Upper lobe of left lung (tissue), 4 donors: ENCODE data around the gene RXRB.

Experiments used
- EP300 ChIP-seq, 4 donors: sonication (generic); formaldehyde crosslinking; IDR thresholded peaks; one replicate each; pipeline ENCODE4 v1.5.1; 2017; ENCODE audit warnings: antibody characterized with exemption in 4 of 4, control low read depth in 2 of 4
- POLR2A ChIP-seq, 4 donors: fragments of 450-650 bp; IDR thresholded peaks; one replicate each; pipeline ENCODE4 v1.5.1; 2016 to 2017; ENCODE audit warnings: antibody characterized with exemption in 4 of 4, mild to moderate bottlenecking in 2 of 4
- POLR2AphosphoS5 ChIP-seq, 2 donors: sonication (generic); formaldehyde crosslinking; IDR thresholded peaks; one replicate each; pipeline ENCODE4 v1.5.1; 2017; ENCODE audit warnings: antibody characterized with exemption in 2 of 2
- TF ChIP-seq, protein P1 (sequence below), 6 experiments: fragments of 450-650 bp in 4 of 6; fragments of 200-600 bp in 2 of 6; sonication (generic) in 2 of 6; IDR thresholded peaks; one replicate each; pipeline ENCODE4 v1.5.1; 2016 to 2019; ENCODE audit warnings: antibody characterized with exemption in 6 of 6

DNA sequence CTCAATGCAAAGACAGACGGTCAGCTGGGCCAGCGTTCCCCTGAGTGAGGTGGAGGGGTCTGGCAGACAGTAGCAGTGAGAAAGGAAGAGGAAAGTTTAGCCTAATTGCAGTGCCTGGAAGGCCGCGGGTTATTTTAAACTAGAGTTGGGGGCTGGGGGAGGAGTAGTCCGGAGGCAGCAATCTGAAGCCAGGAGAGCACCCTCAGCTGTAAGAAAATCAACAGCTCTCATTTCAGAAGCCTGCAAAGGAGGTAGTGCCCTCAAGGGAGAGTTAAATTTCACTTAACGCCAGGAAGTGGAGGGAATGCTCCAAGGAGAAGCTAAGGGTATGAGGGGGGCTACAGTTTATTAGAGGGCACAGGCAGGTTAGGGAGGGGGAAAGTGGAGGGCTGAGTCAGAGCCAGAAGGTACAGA, 34.8 kb upstream of the RXRB start:
- TF ChIP-seq POLR2A (IDR thresholded peaks at IDR 0.05), result no peak
- no peak for TF ChIP-seq POLR2AphosphoS5 (IDR thresholded peaks at IDR 0.05)
- TF ChIP-seq, protein P1, sequence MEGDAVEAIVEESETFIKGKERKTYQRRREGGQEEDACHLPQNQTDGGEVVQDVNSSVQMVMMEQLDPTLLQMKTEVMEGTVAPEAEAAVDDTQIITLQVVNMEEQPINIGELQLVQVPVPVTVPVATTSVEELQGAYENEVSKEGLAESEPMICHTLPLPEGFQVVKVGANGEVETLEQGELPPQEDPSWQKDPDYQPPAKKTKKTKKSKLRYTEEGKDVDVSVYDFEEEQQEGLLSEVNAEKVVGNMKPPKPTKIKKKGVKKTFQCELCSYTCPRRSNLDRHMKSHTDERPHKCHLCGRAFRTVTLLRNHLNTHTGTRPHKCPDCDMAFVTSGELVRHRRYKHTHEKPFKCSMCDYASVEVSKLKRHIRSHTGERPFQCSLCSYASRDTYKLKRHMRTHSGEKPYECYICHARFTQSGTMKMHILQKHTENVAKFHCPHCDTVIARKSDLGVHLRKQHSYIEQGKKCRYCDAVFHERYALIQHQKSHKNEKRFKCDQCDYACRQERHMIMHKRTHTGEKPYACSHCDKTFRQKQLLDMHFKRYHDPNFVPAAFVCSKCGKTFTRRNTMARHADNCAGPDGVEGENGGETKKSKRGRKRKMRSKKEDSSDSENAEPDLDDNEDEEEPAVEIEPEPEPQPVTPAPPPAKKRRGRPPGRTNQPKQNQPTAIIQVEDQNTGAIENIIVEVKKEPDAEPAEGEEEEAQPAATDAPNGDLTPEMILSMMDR (IDR thresholded peaks at IDR 0.05), result no peak
- TF ChIP-seq EP300 (IDR thresholded peaks at IDR 0.05), result no peak
